Progenitor cell of endocrine pancreas (in vitro differentiated cells): ENCODE results near the gene DGLUCY. TPM values are rescaled to one million over a fixed set of nuclear protein-coding genes. Genes with fewer than 3 reads are reported as not detected.

Source experiments
- DNase-seq: peaks from one replicate; pipeline ENCODE4 v3.0.0; 2021; ENCODE audit warnings: low spot score; ENCODE audit not compliant: unreplicated experiment
- H3K27ac Mint-ChIP-seq: 2 replicates; pipeline ENCODE4 v1.8.0; 2021; ENCODE audit warnings: mild to moderate bottlenecking, moderate library complexity, mixed read lengths
- H3K27me3 Mint-ChIP-seq: 2 replicates; pipeline ENCODE4 v1.8.0; 2021; ENCODE audit warnings: mixed read lengths
- H3K36me3 Mint-ChIP-seq: 2 replicates; pipeline ENCODE4 v1.8.0; 2022; ENCODE audit warnings: mixed read lengths; ENCODE audit not compliant: insufficient read depth
- H3K4me1 Mint-ChIP-seq: 2 replicates; pipeline ENCODE4 v1.8.0; 2021; ENCODE audit warnings: low read depth, mixed read lengths
- H3K4me3 Mint-ChIP-seq: 2 replicates; pipeline ENCODE4 v1.8.0; 2021; ENCODE audit warnings: low read depth, mild to moderate bottlenecking, moderate library complexity, mixed read lengths
- H3K9me3 Mint-ChIP-seq: 2 replicates; pipeline ENCODE4 v1.8.0; 2021; ENCODE audit warnings: low read depth, mixed read lengths
- CTCF ChIP-seq: fragments of 200-600 bp; sonication (generic); IDR thresholded peaks from one replicate; pipeline ENCODE4 v1.5.0; 2021; ENCODE audit warnings: antibody characterized with exemption, mild to moderate bottlenecking; ENCODE audit not compliant: unreplicated experiment
- total RNA-seq: library from RNA; stranded (reverse); gene quantifications from 2 replicates; pipeline ENCODE4 v1.2.1, GENCODE V29; 2021

Gene DGLUCY
- total RNA-seq, 1 donor from 2014 or later: 83.3 TPM

DNA sequence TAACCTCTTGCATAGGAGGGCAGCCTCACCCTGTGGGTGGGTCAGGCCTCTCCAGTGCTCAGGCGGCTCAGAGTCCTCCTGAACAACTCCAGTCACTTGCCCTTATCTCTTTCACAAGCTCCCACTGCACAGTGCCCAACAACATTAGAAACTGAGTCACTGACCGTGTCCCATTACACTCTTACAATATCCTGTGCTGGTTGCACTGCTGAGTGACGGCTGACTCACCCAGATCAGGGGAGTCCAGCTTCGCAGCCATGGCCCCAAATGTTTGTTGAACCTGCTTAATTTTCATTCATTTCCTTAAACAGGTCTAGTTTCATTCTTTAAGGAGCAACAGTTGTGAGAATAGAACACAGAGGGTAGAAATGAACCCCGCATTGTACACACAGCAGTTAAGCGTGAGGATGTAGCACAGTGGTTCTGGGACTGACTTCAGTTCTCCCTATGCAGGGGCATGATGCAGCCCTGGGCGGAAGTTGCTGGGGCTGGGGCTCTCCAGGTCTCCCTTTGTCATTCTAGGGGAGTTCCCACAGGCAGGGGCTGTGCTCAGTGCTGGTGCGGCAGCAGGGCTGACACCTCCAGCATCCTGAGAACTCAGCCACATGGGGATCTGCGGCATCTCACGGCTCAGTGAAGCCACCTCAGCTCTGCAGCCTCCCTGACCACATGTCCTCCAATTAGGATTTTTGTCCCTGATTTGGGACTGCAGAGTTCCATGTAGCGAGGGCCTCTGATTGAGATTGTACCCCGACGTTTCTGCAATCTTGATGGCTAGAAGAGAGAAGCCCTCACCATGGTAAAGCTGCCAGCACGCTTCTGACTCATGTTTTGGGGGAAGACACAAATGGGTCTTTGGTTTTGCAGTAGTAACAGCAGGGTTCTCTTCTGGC is 114.5 kb downstream of the DGLUCY start:
- TF ChIP-seq CTCF: no peak
- H3K36me3 Mint-ChIP-seq: peaks cover 24% of the 10 kb centered on the region
- H3K9me3 Mint-ChIP-seq: peaks cover 3% of the 10 kb centered on the region
- no peak overlapping the region for H3K27ac Mint-ChIP-seq
- H3K4me1 Mint-ChIP-seq: no peaks in the 10 kb centered on the region
- no peaks in the 10 kb centered on the region for H3K27me3 Mint-ChIP-seq
- no peak overlapping the region for H3K4me3 Mint-ChIP-seq
- DNase-seq: no peak

DNA sequence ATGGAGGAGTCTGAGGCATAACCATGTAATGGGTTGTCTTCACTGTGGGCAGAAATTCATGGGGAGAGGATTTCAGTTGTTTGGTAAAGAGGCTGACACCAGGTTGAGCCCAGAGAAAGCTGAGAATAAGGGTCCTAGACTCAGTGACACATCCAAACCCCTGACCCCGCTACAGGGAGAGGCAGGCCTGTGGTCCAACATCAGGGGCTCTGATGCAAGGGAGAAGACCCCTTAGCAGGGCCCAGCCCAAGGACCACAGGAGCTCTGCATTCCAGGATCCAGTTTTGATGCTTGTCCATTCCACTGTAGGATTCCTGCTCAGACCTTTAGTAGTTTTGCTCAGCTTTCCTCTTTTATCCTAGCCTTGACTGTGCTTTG is 115.1 kb downstream of the DGLUCY start:
- no peak overlapping the region for H3K4me3 Mint-ChIP-seq
- H3K27ac Mint-ChIP-seq: no peak overlapping the region

GRCh38 chr14:91229743-91230200 is 115.9 kb downstream of the DGLUCY start:
- H3K4me1 Mint-ChIP-seq: no peaks in the 10 kb centered on the region
- DNase-seq: no peak
- H3K9me3 Mint-ChIP-seq: peaks cover 3% of the 10 kb centered on the region
- no peak overlapping the region for H3K27ac Mint-ChIP-seq
- peaks cover 28% of the 10 kb centered on the region for H3K36me3 Mint-ChIP-seq
- no peak overlapping the region for H3K4me3 Mint-ChIP-seq
- no peaks in the 10 kb centered on the region for H3K27me3 Mint-ChIP-seq
- no peak for TF ChIP-seq CTCF

More for the DNA sequence above, 115.1 kb downstream of the DGLUCY start:
- no peak for TF ChIP-seq CTCF
- peaks cover 23% of the 10 kb centered on the region for H3K36me3 Mint-ChIP-seq
- no peaks in the 10 kb centered on the region for H3K4me1 Mint-ChIP-seq
- no peaks in the 10 kb centered on the region for H3K27me3 Mint-ChIP-seq
- no peak for DNase-seq
- peaks cover 3% of the 10 kb centered on the region for H3K9me3 Mint-ChIP-seq

DNA sequence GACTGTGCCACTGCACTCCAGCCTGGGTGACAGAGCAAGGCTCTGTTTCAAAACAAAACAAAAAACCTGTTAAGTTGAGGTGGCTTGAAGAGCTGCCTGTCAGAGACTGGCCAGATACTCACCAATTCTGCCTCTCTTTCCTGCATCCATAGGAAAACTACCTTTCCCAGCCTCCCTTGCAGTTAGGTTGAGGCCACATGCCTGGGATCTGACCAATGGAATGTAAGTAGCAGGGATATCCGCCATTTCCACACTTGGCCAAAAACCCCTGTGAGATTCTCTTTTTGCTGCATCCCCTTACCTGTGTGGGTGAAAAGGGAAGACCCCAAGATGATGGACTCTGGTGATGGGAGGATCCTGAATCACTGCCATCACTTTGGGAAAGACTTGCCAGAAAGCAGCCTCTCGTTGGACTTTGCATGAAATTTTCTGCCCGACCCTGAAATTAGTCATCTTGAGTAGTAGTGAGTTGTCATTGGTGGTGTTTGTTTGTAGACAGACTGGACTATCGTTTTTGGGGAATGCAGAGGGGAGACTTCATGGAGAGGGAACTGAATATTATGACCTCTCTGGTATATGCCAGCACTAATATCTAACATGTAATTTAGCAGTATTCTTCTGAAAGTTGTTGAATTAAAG is 116.6 kb downstream of the DGLUCY start:
- H3K27me3 Mint-ChIP-seq: no peaks in the 10 kb centered on the region
- H3K9me3 Mint-ChIP-seq: peaks cover 3% of the 10 kb centered on the region
- H3K4me3 Mint-ChIP-seq: no peak overlapping the region
- DNase-seq: no peak
- peaks cover 25% of the 10 kb centered on the region for H3K36me3 Mint-ChIP-seq
- no peaks in the 10 kb centered on the region for H3K4me1 Mint-ChIP-seq
- TF ChIP-seq CTCF: no peak
- no peak overlapping the region for H3K27ac Mint-ChIP-seq

DNA sequence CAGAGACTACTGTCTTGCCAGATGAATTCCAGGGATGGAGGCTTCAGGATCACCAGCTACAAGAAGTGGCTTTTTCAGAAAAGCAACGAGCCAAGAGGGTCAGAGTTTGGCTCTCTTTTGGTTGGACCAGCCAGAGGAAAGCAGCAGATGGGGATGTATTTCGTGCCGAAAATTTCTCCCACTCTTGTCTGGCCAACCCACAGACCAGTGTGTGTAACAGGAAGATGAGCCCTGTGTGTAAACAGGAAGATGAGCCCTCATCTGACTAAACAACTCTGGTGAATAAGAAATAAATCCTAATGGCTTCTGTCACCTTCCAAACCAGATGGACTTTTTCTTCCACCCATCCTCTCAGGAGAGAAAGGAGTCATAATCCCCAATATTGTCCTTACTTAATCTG is 117.6 kb downstream of the DGLUCY start:
- no peak overlapping the region for H3K4me3 Mint-ChIP-seq
- no peaks in the 10 kb centered on the region for H3K4me1 Mint-ChIP-seq
- no peak for DNase-seq
- H3K36me3 Mint-ChIP-seq: peaks cover 25% of the 10 kb centered on the region
- peaks cover 3% of the 10 kb centered on the region for H3K9me3 Mint-ChIP-seq
- no peak overlapping the region for H3K27ac Mint-ChIP-seq
- no peak for TF ChIP-seq CTCF
- H3K27me3 Mint-ChIP-seq: no peaks in the 10 kb centered on the region
